ENCODE data around the gene PSD2. TPM values are rescaled to one million over a fixed set of nuclear protein-coding genes. Genes with fewer than 3 reads are reported as not detected.
A peak's percentile ranks its signal among the peaks of the same experiment; 100 is the strongest.

PSD2 gene
- total RNA-seq, 1 experiment from 2014 or later: 0.22 TPM

DNA sequence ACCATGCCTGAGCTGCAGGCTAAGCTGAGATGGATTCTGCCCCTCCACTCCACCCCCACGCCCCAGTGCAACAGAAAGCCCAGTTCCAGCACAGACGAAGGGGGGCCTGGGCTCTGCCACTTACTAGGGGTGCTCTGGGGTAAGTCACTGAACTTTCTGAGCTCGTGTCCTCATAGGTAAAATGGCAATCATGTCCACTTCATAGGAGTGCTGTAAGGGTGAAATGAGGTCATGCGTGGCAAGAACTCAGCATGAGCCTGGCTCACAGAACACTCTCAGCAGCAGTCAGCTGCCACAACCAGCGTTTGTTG, 8.4 kb upstream of the PSD2 start:
- Histone ChIP-seq H4K20me1 (ENCODE audit: control insufficient read depth, insufficient read depth, insufficient read length) (peaks cover 4% of the 10 kb centered on the region), H3K18ac (ENCODE audit: insufficient read length, low read depth, low read length) (no peak overlapping the region), H3K23ac (ENCODE audit: insufficient read length, low read depth, low read length) (no peak overlapping the region), H2BK12ac (ENCODE audit: insufficient read length, low read depth, low read length) (no peak overlapping the region), H2BK20ac (ENCODE audit: low read depth, low read length, poor library complexity, severe bottlenecking) (no peak overlapping the region), H3K14ac (ENCODE audit: insufficient read depth, low read length) (no peak overlapping the region), H4K5ac (ENCODE audit: insufficient read length, low read depth, low read length) (no peak overlapping the region), H3T11ph (ENCODE audit: low read length) (no peak overlapping the region), H4K91ac (ENCODE audit: insufficient read length, low read depth, low read length) (no peak overlapping the region), H2BK15ac (ENCODE audit: low read depth, low read length) (no peak overlapping the region), H2BK5ac (ENCODE audit: insufficient read length, low read length) (no peak overlapping the region), H2BK120ac (ENCODE audit: low read depth, low read length, poor library complexity, severe bottlenecking) (no peak overlapping the region), H2AFZ (ENCODE audit: low read length) (no peak overlapping the region), H3K4ac (ENCODE audit: low read depth, low read length) (no peak overlapping the region), H3K4me1 (ENCODE audit: insufficient read depth, low read length) (no peaks in the 10 kb centered on the region), H3K27ac (ENCODE audit: insufficient read length, low read depth, low read length) (no peak overlapping the region), H3K79me2 (ENCODE audit: insufficient read depth, low read length) (no peaks in the 10 kb centered on the region), H3K56ac (ENCODE audit: insufficient read length, low read depth, low read length) (no peak overlapping the region), H3K23me2 (ENCODE audit: insufficient read length, low read depth, low read length, poor library complexity, severe bottlenecking) (peaks cover 4% of the 10 kb centered on the region), H3K79me1 (ENCODE audit: insufficient read depth, low read depth, low read length, poor library complexity, severe bottlenecking) (no peaks in the 10 kb centered on the region), H3K9ac (ENCODE audit: extremely low read depth, insufficient read length, low read length) (no peak overlapping the region), H3K27me3 (ENCODE audit: insufficient read depth, low read length) (0 out of 2 replicates have a peak, but pooled peaks cover 5% of the 10 kb centered on the region), H3K9me3 (ENCODE audit: control insufficient read depth, low read depth, low read length) (no peaks in the 10 kb centered on the region), H4K8ac (replicated peaks; ENCODE audit: insufficient read length, low read depth, low read length) (no peak overlapping the region), H3K4me2 (ENCODE audit: insufficient read depth, insufficient read length, low read length) (no peak overlapping the region), H2AK5ac (ENCODE audit: insufficient read length, low read length) (no peak overlapping the region)
- H3K27ac Mint-ChIP-seq: no peak overlapping the region
- DNase-seq: no peak
- H3K27me3 Mint-ChIP-seq (ENCODE audit: low read depth): peaks cover 84% of the 10 kb centered on the region
- no peaks in the 10 kb centered on the region for H3K9me3 Mint-ChIP-seq
- TF ChIP-seq, protein P1, sequence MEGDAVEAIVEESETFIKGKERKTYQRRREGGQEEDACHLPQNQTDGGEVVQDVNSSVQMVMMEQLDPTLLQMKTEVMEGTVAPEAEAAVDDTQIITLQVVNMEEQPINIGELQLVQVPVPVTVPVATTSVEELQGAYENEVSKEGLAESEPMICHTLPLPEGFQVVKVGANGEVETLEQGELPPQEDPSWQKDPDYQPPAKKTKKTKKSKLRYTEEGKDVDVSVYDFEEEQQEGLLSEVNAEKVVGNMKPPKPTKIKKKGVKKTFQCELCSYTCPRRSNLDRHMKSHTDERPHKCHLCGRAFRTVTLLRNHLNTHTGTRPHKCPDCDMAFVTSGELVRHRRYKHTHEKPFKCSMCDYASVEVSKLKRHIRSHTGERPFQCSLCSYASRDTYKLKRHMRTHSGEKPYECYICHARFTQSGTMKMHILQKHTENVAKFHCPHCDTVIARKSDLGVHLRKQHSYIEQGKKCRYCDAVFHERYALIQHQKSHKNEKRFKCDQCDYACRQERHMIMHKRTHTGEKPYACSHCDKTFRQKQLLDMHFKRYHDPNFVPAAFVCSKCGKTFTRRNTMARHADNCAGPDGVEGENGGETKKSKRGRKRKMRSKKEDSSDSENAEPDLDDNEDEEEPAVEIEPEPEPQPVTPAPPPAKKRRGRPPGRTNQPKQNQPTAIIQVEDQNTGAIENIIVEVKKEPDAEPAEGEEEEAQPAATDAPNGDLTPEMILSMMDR (conservative IDR thresholded peaks at IDR 0.05): no peak
- H3K4me3 Mint-ChIP-seq: peak overlapping the region in 1 of 2 experiments; percentile 91; a peak in 2 of 5 replicates
- WGBS (ENCODE audit: extremely low coverage, insufficient read length, low lambda C conversion rate): no CpG with 5 or more reads among the region's 5 CpGs
- no peaks in the 10 kb centered on the region for H3K36me3 Mint-ChIP-seq (ENCODE audit: insufficient read depth in 1 of 3, low read depth in 3 of 3)
- peaks cover 5 to 10% of the 10 kb centered on the region in 2 experiments for H3K4me1 Mint-ChIP-seq

All from H9 (cell line).